A673 (cell line): ENCODE measurements around the gene PICALM. TPM values are rescaled to one million over a fixed set of nuclear protein-coding genes. Genes with fewer than 3 reads are reported as not detected.

ENCODE experiments used
- BruUV-seq: library from RNA; stranded (reverse); fragments of 400-500 nt; replicated peaks from 2 replicates; lab custom pipeline; 2021; lab: Mats Ljungman, UMichigan
- CTCF ChIA-PET: fragments of 300-600 bp; sonication (Branson Sonifier 250); formaldehyde crosslinking; loops from one replicate; lab custom pipeline; 2022; ENCODE audit warnings: antibody characterized with exemption; lab: Charles Lee
- POLR2A ChIA-PET: fragments of 300-600 bp; sonication (Branson Sonifier 250); formaldehyde crosslinking; loops from one replicate; lab custom pipeline; 2022; ENCODE audit warnings: antibody characterized with exemption; ENCODE audit not compliant: low non-redundant PET; lab: Charles Lee
- DNase-seq: peaks from one replicate; pipeline ENCODE4 v3.0.0-alpha.2; 2015; ENCODE audit warnings: low spot score
- H3K27ac ChIP-seq: fragments of 200-600 bp; sonication (generic); 2 replicates; pipeline ENCODE4 v1.5.1; 2016; ENCODE audit warnings: mixed run types, low read depth, mild to moderate bottlenecking, mixed read lengths, antibody characterized with exemption, low read length; ENCODE audit not compliant: poor library complexity, severe bottlenecking
- H3K27me3 ChIP-seq: fragments of 200-600 bp; sonication (generic); replicated peaks from 2 replicates; pipeline ENCODE4 v1.6.1; 2017; ENCODE audit warnings: mixed run types, low read depth, mild to moderate bottlenecking, mixed read lengths, antibody characterized with exemption, low read length; ENCODE audit not compliant: insufficient read depth, poor library complexity
- H3K36me3 ChIP-seq: fragments of 200-600 bp; sonication (generic); 2 replicates; pipeline ENCODE4 v1.6.1; 2016; ENCODE audit warnings: mixed run types, mild to moderate bottlenecking, mixed read lengths, antibody characterized with exemption, low read length; ENCODE audit not compliant: insufficient read depth, poor library complexity, severe bottlenecking
- H3K4me1 ChIP-seq: fragments of 200-600 bp; sonication (generic); 2 replicates; pipeline ENCODE4 v1.6.1; 2017; ENCODE audit warnings: mixed run types, mild to moderate bottlenecking, mixed read lengths, antibody characterized with exemption, low read length; ENCODE audit not compliant: insufficient read depth, poor library complexity, severe bottlenecking
- H3K4me3 ChIP-seq: fragments of 200-600 bp; sonication (generic); 2 replicates; pipeline ENCODE4 v1.5.1; 2016; ENCODE audit warnings: low read depth, mixed run types, mild to moderate bottlenecking, mixed read lengths, low read length; ENCODE audit not compliant: poor library complexity, severe bottlenecking
- H3K9me3 ChIP-seq: fragments of 200-600 bp; sonication (generic); 2 replicates; pipeline ENCODE4 v1.6.1; 2016; ENCODE audit warnings: mixed run types, low read depth, mild to moderate bottlenecking, mixed read lengths, antibody characterized with exemption, low read length; ENCODE audit not compliant: poor library complexity, severe bottlenecking
- EZH2 ChIP-seq: fragments of 200-600 bp; sonication (generic); IDR thresholded peaks from 2 replicates; pipeline ENCODE4 v1.6.1; 2017; ENCODE audit warnings: borderline replicate concordance, low read depth, mild to moderate bottlenecking, mixed read lengths, antibody characterized with exemption, low read length; ENCODE audit not compliant: poor library complexity, severe bottlenecking
- intact Hi-C: fragments of 100-400 bp; cut with micrococcal nuclease; formaldehyde crosslinking; loops from one replicate; pipeline ENCODE4 v1.10.0; 2022; ENCODE audit not compliant: unreplicated experiment
- total RNA-seq: library from RNA; stranded (reverse); gene quantifications from 2 replicates; pipeline ENCODE4 v1.2.3, GENCODE V29; 2021
- TF ChIP-seq, protein P1 (sequence below): fragments of 300-800, 200-600 bp; sonication (generic); conservative IDR thresholded peaks from 2 replicates; pipeline ENCODE4 v1.5.1; 2017; ENCODE audit warnings: low read depth, mild to moderate bottlenecking, antibody characterized with exemption, low read length, moderate library complexity, mixed read lengths

PICALM gene
- total RNA-seq, 1 experiment from 2014 or later, result 174 TPM

DNA sequence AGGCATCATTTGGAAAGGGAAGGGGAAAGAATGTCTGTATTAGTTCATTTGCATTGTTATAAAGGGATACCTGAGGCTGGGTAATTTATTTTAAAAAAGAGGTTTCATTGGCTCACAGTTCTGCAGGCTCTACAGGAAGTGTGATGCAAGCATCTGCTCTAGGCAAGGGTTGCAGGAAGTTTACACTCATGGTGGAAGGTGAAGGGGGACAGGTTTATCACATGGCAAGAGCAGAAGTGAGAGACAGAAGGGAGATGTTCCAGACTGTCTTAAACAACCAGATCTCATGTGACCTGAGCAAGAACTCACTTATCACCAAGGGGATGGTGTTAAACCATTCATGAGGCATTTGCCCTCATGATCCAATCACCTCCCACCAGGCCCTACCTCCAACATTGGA, 123.1 kb downstream of the PICALM start:
- Histone ChIP-seq H3K4me1 (no peaks in the 10 kb centered on the region), H3K9me3 (no peaks in the 10 kb centered on the region), H3K27me3 (no peaks in the 10 kb centered on the region), H3K27ac (no peak overlapping the region), H3K36me3 (no peaks in the 10 kb centered on the region), H3K4me3 (no peak overlapping the region)
- ChIA-PET POLR2A (no interaction called here), CTCF (interaction anchor here (1.0 kb wide), 1 partner anchor 69 kb away, joined by 3 read pairs; no protein-coding TSS in a partner anchor)
- BruUV-seq, result no TSS peak
- intact Hi-C loops, result no loop called here
- DNase-seq, result no peak
- TF ChIP-seq EZH2, result no peak
- TF ChIP-seq, protein P1, sequence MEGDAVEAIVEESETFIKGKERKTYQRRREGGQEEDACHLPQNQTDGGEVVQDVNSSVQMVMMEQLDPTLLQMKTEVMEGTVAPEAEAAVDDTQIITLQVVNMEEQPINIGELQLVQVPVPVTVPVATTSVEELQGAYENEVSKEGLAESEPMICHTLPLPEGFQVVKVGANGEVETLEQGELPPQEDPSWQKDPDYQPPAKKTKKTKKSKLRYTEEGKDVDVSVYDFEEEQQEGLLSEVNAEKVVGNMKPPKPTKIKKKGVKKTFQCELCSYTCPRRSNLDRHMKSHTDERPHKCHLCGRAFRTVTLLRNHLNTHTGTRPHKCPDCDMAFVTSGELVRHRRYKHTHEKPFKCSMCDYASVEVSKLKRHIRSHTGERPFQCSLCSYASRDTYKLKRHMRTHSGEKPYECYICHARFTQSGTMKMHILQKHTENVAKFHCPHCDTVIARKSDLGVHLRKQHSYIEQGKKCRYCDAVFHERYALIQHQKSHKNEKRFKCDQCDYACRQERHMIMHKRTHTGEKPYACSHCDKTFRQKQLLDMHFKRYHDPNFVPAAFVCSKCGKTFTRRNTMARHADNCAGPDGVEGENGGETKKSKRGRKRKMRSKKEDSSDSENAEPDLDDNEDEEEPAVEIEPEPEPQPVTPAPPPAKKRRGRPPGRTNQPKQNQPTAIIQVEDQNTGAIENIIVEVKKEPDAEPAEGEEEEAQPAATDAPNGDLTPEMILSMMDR, result no peak

DNA sequence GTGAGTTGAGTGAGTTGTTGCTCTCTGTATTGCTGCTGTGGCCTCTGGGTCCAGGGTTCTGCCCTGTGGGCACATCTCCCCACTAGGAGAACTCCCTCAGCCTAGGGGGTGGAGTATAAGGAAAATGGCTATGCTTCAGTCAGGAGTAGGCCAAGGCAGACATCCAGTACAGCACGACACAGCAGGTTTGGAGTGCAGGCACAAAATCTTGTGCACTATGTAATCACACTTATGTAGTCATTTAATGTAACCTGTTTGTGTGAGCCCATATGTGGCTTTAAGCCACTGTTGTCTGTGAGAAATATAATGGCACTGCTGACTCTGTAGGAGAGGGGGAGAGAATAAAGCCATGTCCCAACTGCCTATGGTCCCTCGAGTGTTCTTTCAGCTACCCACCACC, 123.6 kb downstream of the PICALM start:
- DNase-seq, result no peak
- H3K9me3 ChIP-seq, result no peaks in the 10 kb centered on the region
- no peaks in the 10 kb centered on the region for H3K36me3 ChIP-seq
- H3K27me3 ChIP-seq, result no peaks in the 10 kb centered on the region
- POLR2A ChIA-PET, result no interaction called here
- H3K27ac ChIP-seq, result no peak overlapping the region
- TF ChIP-seq, protein P1, result no peak
- TF ChIP-seq EZH2, result no peak
- H3K4me1 ChIP-seq, result no peaks in the 10 kb centered on the region
- H3K4me3 ChIP-seq, result no peak overlapping the region
- CTCF ChIA-PET, result no interaction called here
- intact Hi-C loops, result no loop called here
- BruUV-seq, result no TSS peak

DNA sequence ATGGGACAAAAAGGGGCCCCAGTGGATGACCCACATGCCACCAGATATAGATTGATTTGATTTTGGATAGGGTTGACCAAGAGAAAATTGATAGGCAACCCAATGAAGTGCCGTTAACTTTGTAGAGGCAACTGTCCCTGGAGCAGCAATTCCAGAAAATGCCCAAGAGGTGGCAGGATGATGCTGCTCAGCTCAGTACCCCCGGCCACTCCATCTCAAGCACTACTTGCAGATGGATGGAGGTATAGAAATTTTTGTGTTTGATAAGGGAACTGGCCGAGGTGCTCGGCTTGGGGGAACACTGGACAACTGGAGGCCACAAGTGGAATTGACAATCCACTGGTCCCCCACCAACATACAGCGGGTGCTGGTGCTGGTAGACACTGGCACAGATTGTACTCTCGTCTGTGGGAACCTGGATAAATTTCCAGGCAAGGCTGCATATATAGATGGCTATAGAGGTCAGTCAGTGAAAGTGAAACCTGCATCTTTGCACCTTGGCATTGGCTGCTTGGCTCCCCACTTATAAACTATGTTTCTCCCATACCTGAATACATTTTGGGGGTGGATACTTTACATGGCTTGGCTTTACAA, 127.4 kb downstream of the PICALM start:
- Histone ChIP-seq H3K9me3 (no peaks in the 10 kb centered on the region), H3K36me3 (no peaks in the 10 kb centered on the region), H3K27ac (no peak overlapping the region), H3K4me1 (no peaks in the 10 kb centered on the region), H3K4me3 (no peak overlapping the region), H3K27me3 (no peaks in the 10 kb centered on the region)
- intact Hi-C loops, result loop anchor here (1.0 to 2.0 kb wide), 4 partner anchors 255 to 877 kb away; no protein-coding TSS in a partner anchor
- POLR2A ChIA-PET, result no interaction called here
- TF ChIP-seq, protein P1, result peak; percentile 84
- no peak for TF ChIP-seq EZH2
- CTCF ChIA-PET, result interaction anchor here (0.7 kb wide), 1 partner anchor 252 kb away, joined by 3 read pairs; no protein-coding TSS in a partner anchor
- no TSS peak for BruUV-seq
- DNase-seq, result peak; percentile 82
